NCI-H1092 (cell line): Measurements from ENCODE around the gene TNPO2.

Source experiments
- DNase-seq: peaks from one replicate; lab custom pipeline; 2025; lab: John Stamatoyannopoulos, UW

The TNPO2 gene

DNA sequence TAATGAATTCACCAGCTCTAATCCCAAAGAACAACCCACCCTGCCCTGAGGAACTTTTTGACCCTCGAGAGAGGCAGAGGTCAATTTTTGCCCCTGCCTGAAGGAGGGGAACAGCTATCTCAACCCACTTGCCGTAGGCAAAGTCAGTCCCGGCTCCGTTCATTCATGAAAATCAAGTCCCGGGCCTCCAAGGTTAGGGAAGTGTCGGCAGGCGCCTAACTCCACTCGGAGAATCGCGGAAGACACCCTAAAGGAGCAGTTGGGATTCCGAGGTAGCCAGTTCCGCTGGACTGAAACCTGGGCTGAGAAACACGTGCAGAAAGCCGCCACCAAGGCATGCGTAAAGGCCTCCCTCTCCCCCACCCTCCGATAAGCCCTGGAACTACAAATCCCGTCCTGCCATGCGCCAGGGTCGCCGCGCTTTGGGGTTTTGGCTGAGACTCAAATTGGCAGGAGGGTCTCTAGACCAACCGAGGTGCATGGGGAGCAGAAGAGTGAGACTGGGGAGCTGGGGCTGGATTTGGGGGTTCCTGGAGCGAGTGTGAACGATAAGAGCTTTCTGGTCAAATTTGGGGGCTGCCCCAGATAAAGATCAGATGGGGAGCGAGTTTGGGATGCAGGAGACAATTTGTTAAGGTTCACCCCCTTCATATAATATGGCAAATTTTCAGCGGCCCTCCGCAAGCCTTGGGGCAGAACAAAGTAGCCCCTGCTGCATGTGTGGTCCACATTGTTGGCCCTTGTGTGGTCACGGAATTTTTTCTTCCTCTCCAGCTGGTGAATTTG lies at the start of gene TNPO2:
TSS of gene TNPO2 (minus strand) at position 292 of the 786 bp plus-strand sequence. CDS start 2,955 bp downstream, outside the sequence.
- peak; percentile 60 for DNase-seq

GRCh38 chr19:12772323-12772722 lies 48.6 kb upstream of the TNPO2 start:
- DNase-seq, result no peak

DNA sequence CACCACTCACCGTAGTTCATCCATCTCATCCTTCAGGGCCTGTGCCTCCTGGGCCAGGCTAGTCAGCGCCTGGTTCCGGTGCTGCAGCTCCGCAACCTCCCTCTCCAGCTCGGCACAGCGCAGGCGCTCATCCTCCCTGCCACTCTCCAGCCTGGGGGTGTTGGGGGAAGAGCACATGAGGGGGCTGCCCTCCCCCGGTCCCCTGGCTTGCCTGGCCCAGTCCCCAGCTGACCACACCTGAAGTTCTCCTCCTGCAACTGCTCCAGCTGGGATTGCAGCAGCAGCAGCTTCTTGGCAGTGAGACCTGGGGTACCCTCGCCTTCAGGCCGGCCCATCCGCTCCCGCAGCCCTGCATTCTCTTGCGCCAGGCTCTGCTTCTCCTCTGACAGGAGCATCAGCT lies 47.2 kb upstream of the TNPO2 start:
- no peak for DNase-seq

DNA sequence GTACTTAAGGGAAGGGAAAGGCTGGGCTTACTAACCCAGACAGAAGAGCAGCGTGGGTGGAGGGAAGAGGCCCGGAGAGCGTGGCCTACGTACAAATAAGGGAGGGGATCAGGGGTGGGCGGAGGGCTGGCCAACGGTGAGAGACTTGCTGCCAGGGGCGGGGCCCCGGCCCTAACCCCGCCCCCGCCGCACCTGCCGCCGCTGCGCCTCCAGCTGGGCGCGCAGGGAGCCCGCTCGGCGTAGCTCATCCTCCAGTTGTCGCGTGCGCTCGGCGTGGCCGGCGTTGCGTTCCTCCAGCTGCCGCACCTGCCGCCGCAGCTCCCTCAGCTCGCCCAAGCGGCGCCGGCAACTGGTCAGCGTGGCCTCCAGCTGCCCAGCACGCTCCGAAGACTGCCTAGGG lies 46.0 kb upstream of the TNPO2 start:
- peak; percentile 52 for DNase-seq

DNA sequence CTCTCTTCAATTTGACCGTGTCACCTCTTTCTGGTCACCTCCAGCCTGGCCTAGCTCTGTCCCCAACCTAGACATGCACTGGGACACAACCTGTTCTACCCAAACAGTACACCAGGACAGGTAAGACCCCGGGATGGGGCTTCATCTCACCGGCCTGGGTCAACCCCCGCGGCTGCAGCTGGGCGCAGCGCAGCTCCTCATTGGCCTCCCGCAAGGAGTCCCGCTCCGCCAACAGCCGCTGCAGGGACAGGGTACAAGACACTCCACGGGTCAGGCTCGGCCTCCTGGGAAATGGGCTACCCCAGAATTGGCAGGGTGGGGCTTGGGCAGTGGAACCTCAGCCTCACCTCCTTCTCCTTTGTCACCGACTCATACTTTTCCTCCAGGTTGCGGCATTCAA lies 43.9 kb upstream of the TNPO2 start:
- no peak for DNase-seq

DNA sequence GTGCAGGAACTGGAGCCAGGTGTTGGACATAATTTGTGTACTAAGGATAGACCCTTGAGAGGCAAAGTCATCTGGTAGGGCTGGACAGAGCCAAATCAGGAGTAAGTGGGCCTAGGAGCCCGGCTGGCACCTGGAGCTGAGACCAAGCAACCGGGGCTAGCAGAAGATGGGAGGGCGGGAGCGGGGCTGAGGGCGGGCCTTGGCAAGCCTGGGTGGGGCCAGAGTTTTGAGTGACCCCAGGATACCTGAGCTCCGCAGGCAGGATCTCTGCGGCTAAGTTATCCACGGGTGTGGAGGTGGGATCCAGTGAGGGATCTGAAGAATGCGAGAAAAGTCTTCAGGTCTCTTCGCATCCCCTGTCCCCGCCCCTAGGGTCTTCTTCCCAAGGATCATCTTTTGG lies 43.4 kb upstream of the TNPO2 start:
- no peak for DNase-seq

DNA sequence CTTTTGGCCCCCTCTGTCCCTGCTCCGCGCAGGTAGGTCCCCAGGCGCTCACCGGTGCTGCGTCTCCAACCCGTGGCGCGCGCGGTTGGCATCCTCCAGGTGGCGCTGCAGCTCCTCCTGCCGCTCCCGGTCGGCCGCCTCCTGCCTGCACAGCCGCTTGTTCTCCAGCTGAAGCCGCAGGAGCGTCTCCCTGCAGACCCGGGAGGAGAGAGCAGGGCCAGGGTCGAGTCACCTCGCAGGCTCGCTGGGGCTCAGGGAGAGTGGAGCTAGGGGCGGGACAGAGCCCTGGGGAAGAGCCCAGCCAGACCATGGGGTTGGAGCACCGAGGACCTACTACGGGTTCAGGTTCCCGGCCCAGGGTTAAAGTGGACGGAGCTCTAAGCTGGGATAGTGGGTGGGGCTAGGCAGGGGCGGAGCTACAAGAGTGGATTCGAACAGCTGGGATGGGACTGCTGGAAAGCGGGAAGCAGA lies 42.4 kb upstream of the TNPO2 start:
- DNase-seq, result no peak

DNA sequence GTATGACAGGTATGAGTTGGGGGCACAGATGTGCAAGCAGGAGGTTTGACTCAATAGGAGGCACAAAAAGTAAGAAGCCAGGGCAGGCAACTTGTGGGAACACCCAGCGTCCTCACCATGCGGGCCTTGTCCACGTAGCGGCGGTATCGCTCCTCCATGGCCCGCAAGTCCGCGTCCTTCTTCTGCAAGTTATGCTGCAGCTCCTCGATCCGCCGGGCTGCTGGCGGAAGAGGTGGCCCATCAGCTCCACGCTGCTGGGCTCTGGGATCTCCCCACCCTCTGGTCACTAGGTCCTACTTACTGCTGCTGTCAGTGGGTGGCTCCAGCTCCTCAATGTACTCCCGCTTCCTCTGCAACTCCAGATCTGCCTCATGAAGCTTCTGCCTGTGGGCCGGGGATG lies 41.0 kb upstream of the TNPO2 start:
- DNase-seq, result no peak

DNA sequence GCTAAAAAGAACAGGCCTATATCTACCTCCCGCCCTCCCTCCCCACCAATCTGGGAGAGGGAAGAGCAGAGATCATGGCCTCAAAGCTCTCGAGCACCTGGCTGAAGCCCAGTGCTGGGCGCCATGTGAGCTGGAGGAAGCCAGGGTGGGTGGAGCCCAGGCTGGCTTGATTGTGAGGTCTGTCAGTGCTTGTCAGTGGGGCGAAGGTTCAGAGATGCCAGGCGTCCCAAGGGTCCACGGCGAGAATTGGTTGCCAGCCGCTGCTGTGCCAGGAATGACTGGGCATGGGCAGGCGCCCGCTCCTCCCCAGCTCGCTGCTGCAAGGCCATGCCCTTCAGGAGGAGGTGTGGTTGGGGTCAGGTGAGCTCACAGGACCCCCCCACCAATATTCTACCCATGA lies 39.4 kb upstream of the TNPO2 start:
- DNase-seq, result no peak

GRCh38 chr19:12759686-12760085 lies 36.0 kb upstream of the TNPO2 start:
- no peak for DNase-seq

DNA sequence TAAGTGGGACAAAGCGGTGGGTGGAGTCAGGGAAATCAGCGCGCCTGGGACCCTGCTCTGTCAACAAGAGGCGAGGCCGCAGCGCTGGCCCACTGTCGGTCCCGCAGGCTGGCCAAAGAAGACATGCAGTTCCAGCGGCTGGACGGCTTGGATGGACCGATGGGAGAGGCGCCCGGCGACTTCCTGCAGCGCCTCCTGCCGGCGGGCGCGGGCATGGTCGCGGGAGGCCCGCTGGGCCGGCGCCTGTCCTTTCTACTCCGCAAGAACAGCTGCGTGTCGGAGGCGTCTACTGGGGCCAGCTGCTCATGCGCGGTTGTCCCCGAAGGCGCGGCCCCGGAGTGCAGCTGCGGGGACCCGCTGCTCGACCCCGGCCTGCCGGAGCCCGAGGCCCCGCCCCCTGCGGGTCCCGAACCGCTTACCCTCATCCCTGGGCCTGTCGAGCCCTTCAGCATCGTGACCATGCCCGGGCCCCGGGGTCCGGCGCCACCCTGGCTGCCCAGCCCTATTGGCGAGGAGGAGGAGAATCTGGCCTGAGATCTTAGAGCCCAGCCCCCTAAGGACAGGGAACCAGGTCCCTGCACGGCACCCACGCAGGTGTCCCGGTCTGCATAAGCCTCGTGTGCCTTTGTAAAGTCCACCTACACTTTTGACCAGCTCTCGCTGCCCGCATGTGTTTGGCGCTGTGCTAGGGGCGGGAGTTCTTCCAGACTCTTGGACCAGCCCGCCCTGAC lies 34.0 kb upstream of the TNPO2 start:
- peak; percentile 53 for DNase-seq

- no peak for DNase-seq
Measured at GRCh38 chr19:12756150-12756883, 32.6 kb upstream of the TNPO2 start.

DNA sequence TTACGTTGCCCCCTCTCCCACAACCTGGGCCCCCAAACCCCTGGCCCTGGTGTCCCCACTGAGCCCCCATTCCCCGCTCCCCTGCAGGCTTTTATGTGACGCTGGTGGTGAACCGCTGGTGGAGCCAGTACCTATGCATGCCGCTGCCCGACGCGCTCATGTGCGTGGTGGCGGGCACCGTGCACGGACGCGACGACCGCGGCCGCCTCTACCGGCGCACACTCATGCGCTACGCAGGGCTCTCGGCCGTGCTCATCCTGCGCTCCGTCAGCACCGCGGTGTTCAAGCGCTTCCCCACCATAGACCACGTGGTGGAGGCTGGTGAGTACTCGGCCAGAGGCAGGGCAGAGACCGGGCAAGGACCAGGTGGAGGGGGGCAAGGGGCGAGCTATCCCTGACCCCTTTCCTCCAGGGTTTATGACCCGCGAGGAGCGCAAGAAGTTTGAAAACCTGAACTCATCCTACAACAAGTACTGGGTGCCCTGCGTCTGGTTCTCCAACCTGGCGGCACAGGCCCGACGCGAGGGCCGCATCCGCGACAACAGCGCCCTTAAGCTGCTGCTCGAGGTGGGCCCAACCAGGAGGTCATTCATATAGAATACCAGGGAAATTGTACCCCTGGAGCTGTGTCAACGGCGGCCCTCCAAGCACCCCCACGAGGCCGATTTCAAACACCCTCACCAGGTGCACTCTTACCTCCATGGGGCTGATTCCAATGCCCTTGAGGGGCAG lies 30.9 kb upstream of the TNPO2 start:
- DNase-seq, result no peak

GRCh38 chr19:12752056-12752781 lies 28.5 kb upstream of the TNPO2 start:
- DNase-seq, result no peak

GRCh38 chr19:12751635-12752034 lies 27.9 kb upstream of the TNPO2 start, which contains the start of gene BEST2:
TSS of gene BEST2 (plus strand) at chr19:12751791. CDS start at chr19:12752593, 802 bp downstream.
- no peak for DNase-seq

DNA sequence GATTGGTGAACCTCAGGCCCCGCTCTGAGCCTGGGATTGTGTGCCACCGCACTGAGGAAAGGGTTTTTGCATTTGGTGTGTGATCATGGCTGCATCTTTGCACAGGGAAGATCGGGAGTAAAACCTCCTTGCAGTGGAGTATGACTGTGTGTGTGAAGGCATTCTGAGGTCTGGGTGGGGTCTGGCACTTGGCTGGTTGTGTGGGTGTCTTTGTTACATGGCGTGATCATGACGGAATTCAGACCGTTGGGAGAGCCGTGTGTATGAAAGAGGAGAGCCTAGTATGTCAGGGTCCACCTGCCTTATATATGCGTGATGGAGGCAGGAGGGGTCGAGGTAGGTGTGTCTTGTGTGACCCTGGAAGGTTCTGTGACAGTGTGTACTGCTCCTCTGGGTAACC lies 27.1 kb upstream of the TNPO2 start:
- no peak for DNase-seq

DNA sequence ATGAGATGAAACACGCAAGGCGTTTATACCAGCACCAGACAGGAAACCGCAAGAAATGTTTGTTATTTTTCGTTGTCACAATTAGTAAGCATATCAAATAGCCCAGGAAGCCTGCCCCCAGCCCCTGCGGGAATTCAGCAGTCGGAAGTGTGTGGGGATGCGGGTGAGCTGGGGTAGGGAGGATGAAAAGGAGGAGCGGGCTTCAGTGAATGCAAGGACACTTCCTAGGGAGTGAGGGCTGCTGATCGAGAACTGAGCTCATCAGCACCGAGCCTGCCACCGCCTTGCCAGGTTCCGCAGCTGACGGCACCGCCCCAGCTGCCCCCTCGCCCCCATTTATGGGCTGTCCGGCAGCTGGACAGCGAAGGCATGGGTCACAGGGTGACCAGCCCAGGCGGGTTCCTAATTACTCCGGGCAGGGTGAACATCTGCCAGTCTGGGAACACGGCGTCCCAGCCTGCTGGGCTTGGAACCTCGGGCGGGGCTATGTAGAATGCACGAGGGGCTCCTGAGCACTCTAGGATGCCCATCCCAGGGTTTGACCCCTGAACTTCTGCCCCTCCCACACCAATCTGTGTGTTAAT lies 26.3 kb upstream of the TNPO2 start:
- DNase-seq, result no peak

DNA sequence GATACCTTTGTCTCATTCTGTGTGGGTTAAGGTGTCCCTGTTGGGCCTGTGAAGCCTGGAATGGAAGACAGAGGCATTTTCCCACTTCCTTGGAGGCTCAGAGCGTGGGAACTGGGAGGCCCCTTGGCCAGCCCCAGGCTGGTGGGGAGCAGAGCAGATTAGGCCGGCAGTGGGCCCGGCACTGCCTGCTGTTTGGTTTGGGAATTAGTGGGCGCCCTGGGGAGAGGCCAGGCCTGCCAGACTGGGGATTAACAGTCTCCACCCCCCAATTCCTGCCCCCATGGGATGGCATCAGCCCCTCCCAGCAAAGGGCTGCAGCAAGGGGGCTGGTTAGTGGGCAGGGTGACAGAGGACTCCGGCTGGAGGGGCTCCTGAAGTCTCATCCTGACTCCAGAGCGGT lies 24.8 kb upstream of the TNPO2 start:
- DNase-seq, result no peak

- DNase-seq, result no peak
Measured at GRCh38 chr19:12745166-12745897, 21.6 kb upstream of the TNPO2 start.

DNA sequence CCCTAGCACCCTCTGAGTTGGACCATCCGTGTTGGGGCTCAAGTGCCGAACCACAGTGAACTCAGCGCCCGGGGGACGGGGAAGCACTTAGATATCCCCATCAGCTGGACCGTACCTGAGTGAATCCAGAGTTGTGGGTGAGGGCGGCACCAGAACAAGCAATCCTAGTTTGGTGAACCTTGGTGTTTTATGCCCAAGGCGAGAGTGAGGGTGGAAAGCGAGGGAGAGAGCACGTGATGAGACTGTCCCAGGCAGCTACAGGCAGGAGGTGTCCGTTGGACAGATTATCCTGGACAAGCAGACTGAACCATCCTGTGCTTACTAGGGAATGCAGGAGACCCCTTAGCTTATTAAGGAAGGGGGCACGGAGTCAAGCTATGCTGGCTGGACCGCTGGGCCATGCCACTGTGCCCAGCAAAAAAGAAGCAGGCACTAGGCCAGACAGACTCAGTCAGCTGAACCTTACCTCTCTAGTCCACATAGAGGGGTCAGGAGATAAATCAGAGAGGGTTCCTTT lies 14.2 kb upstream of the TNPO2 start:
- DNase-seq, result no peak
